HG03558 (cell line): ENCODE measurements around the gene CALHM2.
"Not testable (repeated sequence)": the region's sequence is repeated elsewhere in the genome, so short reads cannot be mapped to it uniquely, and the experiment has no call there.

ENCODE experiments used
- ATAC-seq: cut with Tn5 transposase; IDR thresholded peaks from one replicate; pipeline ENCODE4 v1.9.1; 2021; ENCODE audit warnings: moderate number of reproducible peaks; ENCODE audit not compliant: unreplicated experiment; ENCODE audit errors: extremely low read depth

Gene CALHM2

DNA sequence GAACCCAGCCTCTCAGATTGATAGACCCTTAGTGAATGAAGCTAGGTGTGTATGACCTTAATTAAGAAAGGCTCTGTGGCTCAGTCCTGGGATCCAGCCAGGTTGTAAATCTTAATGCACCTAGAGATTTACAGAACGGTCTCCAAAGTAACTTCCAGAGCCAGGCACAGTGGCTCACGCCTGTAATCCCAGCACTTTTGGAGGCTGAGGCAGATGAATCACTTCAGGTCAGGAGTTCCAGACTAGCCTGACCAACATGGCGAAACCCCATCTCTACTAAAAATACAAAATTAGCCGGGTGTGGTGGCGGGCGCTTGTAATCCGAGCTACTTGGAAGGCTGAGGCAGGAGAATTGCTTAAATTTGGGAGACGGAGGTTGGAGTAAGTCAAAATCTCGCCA is 24.3 kb downstream of the CALHM2 start:
- ATAC-seq: no peak

DNA sequence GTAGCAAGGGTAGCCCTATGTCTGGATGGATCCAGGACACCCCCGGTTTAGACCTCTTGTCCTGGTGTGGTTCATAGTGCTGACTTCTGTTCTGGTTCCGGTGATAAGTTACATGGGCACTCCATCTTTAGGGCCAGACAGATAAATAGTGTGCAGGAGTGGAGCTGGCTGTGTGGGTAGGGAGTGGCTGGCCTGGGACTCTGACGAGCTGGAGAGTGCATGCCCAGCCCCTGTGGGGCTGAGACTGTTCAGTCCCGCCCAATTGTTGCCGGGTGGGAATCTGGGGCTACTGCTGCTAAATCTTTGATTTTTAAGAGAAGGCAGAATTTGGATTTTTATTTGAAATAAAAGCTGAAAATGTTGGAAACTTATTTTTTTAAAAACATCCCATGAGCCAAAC is 28.4 kb downstream of the CALHM2 start:
- ATAC-seq: no peak

DNA sequence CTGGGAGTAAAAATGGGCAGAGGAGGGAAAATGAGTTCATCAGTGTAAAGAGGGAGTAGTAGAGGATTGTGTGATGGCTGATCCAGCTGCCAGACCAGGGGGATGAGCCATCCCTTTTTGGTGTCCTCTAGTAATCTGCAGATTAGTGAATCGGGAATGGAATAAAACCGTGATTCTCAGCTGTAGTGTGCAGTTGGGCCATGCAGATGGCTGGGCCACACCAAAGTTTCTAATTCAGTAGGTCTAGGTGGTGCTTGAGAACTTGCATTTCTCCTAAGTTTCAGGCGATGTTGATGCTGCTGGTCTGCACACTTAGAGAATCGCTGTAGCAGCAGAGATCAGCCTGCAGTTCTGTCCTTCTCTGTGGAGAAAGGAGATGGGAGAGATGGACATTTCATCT is 33.1 kb downstream of the CALHM2 start:
- ATAC-seq: no peak

DNA sequence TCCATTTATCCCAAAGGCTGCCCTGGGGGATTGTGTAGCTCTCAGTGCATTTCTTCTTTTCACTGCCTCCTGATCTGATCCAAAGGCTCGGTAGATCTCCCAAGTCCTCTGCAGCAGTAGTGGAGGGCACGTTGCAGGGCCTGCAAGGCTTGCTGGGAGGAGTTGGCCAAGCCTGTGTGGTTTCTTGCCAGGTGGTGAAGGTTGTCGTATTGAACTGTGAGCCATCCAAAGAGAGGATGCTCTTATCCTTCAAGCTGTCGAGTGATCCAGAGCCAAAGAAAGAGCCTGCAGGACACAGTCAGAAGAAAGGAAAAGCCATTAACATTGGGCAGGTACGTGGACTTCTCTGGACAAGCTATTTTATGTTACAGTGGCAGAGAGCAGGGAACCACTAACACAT is 34.6 kb downstream of the CALHM2 start:
- no peak for ATAC-seq

DNA sequence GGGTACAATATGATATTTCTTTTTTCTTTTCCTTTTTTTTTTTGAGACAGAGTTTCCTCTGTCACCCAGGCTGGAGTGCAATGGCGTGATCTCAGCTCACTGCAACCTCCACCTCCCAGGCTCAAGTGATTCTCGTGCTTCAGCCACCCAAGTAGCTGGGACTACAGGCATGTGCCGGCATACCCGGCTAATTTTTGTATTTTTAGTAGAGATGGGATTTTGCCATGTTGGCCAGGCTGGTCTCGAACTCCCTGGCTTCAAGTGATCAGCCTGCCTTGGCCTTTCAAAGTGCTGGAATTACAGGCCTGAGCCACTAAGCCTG is 35.1 kb downstream of the CALHM2 start:
- not testable (repeated sequence) for ATAC-seq

DNA sequence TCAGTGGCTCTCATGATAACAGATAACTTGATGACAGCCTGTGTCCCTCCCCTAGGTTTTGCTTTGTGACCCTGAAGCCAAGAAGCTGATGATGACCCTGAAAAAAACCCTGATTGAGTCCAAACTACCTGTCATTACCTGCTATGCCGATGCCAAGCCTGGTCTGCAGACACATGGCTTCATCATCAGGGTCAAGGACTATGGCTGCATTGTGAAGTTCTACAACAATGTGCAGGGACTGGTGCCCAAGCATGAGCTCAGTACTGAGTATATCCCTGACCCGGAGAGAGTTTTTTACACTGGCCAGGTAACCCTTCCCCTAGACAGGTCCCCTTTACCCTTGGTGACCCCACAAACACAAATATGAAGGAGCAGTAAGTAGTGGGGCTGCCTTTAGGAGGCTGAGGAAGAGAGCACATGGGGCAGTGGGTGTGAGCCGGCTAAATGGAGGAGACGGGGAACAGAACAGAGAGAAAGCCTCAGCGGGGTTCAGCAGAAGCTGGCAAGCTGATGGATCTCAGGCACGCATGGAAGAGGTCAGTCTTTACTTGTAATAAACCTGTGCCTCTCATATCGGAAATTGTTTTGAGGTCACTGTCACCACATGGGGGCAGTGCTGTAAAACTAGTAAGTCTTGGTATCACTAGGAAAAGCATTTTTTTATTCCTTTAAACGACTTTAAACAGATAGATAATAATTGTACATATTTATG is 35.6 kb downstream of the CALHM2 start:
- ATAC-seq: no peak

DNA sequence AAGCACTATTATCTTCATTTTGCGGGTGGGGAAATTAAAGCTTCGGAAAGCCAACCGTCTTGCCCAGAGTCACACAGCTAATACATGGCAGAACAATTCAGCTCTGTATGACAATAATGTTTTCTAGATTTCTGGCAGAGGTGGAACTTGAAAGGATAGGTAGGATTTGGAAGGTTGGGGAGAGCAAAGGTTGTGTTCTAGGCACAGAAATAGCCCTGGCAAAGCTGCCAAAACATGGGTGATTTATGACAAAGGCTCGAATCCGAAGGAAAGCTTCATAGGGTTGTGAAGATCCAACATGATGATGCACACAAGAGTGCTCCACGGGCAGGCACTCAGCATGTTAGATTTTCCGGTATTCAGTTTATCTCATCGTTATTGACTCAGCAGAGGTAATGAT is 36.6 kb downstream of the CALHM2 start:
- no peak for ATAC-seq

DNA sequence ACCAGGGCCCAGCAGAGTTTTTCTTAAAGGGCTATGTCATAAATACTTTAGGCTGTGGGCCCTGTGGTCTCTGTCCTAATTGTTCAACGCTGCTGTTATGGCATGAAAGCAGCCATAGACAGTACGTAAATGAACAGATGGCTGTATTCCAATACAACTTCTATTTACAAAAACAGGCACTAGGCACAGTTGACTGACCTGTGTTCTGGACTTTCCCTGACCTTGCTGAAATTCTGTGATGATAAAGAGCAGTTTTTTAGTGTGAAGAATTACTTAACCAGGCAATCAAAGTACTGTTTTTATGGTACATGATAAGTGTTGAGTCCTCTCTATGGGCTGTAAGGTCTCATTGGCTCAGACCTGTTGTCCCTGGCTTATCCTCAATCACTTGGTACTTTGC is 38.6 kb downstream of the CALHM2 start:
- no peak for ATAC-seq

DNA sequence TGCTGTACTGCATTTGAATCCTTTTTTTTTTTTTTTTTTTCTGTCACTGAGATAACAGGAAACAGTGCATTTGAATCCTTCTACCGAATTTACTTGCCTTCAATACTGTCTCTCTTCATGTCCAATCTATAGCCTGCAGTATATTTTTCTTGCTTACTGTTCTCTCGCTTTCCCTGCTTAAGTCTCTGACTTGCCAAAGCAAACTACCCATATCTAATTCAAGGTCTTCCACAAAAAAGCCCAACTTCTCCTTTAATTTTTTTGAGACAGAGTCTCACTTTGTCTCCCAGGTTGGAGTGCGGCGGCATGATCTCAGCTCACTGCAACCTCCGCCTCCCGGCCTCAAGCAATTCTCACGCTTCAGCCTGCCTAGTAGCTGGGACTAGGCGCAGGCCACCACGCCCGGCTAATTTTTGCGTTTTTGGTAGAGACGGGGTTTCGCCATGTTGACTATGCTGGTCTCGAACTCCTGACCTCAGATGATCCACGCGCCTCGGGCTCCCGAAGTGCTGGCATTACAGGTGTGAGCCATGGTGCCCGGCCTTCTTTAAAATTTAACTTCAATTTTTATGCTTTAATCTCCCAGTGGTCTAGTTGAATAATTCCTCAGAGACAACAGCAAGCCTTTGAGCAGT is 54.9 kb downstream of the CALHM2 start:
- no peak for ATAC-seq

DNA sequence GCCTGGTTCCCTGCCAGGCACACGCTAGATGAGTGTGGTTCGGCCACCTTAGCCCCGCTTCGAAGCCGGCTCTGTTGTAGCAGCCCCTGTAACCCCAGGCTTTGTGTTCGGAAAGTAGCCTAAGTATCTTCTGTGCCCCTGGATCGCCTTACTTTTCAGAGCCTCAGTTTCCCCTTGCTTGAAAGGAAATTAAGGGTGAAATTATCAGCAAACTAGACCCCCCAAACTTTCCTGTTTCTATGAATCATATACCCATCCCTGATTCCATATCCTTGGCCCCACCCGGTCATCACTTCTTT is 55.4 kb downstream of the CALHM2 start:
- no peak for ATAC-seq
